ENCODE data around the gene ELOVL3. TPM values are rescaled to one million over a fixed set of nuclear protein-coding genes. Genes with fewer than 3 reads are reported as not detected.

The ELOVL3 gene
- total RNA-seq, 4 donors from 2014 or later: 0.19 TPM; not detected in 3

DNA sequence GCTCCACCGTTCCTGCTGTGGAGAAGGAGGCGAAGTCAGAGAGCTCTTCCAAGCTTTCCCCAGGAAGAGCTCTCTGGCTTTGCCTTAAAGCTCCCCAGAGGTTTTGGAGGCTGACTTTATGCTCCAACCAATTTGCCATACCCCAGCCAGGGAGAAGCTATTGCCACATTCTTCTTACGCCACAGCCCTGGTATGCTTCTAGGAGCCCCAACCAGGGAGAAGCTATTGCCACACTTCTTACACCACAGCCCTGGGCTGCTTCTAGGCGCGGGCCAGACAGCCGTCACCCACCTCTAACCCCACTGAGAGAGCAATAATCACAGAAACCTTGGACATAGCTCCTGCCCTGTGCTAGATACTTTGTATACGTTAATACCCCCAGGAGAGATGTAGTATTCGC lies 951 bp downstream of the ELOVL3 start:
- no peaks in the 10 kb centered on the region for H3K9me3 ChIP-seq
- 88% methylated on average over 8 of the region's 8 CpGs for WGBS
- DNase-seq (ENCODE audit: extremely low spot score): no peak
- H3K36me3 ChIP-seq: no peaks in the 10 kb centered on the region
- H3K4me3 ChIP-seq: no peak overlapping the region
- peaks cover 34 to 43% (median 42%) of the 10 kb centered on the region in 4 donors for H3K4me1 ChIP-seq
- peaks cover 6 to 46% (median 19%) of the 10 kb centered on the region in 4 donors for H3K27me3 ChIP-seq
- intact Hi-C loops (cut with DNase I): loop anchor here (5.0 kb wide), 1 partner anchor 60 kb away; no protein-coding TSS in a partner anchor
- TF ChIP-seq, protein P1, sequence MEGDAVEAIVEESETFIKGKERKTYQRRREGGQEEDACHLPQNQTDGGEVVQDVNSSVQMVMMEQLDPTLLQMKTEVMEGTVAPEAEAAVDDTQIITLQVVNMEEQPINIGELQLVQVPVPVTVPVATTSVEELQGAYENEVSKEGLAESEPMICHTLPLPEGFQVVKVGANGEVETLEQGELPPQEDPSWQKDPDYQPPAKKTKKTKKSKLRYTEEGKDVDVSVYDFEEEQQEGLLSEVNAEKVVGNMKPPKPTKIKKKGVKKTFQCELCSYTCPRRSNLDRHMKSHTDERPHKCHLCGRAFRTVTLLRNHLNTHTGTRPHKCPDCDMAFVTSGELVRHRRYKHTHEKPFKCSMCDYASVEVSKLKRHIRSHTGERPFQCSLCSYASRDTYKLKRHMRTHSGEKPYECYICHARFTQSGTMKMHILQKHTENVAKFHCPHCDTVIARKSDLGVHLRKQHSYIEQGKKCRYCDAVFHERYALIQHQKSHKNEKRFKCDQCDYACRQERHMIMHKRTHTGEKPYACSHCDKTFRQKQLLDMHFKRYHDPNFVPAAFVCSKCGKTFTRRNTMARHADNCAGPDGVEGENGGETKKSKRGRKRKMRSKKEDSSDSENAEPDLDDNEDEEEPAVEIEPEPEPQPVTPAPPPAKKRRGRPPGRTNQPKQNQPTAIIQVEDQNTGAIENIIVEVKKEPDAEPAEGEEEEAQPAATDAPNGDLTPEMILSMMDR (IDR thresholded peaks at IDR 0.05): no peak
- TF ChIP-seq POLR2A (IDR thresholded peaks at IDR 0.05; ENCODE audit: low read depth): no peak
- no peak for TF ChIP-seq EP300 (IDR thresholded peaks at IDR 0.05)
- no peak for TF ChIP-seq POLR2AphosphoS5 (IDR thresholded peaks at IDR 0.05)
- no peak overlapping the region for H3K27ac ChIP-seq (replicated peaks in 1 of 4)

DNA sequence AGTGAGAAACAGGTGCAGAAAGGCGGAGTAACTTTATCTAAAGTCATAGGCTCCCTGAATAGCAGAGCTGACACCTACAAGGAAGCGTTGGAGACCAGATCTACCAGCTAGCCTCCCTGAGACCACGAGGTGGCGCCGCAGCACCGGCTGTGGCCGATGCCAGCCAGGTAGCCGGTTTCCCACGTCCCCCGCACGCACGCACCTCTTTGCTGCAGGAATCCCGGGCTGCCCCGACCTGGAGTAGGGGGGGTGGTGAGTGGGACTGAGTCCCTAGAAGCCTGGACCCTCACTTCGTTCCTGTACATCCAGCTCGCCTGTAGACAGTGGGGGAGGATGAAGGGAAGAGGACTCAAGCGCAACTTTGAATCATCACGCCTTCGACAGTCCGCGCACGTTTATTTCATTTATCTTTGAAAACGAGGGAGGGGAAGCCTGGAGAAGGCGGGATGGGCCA lies 3.7 kb downstream of the ELOVL3 start:
- Histone ChIP-seq H3K4me3 (peak overlapping the region; percentile 48 to 64 (median 54)), H3K27ac (replicated peaks in 1 of 4) (no peak overlapping the region), H3K9me3 (no peaks in the 10 kb centered on the region), H3K36me3 (no peaks in the 10 kb centered on the region), H3K27me3 (peaks cover 6 to 74% (median 22%) of the 10 kb centered on the region in 4 donors), H3K4me1 (peaks cover 34 to 43% (median 42%) of the 10 kb centered on the region in 4 donors)
- peak; percentile 94 for DNase-seq (ENCODE audit: extremely low spot score)
- WGBS: 6% methylated on average over 2 of the region's 24 CpGs
- intact Hi-C loops (cut with DNase I): loop anchor here (1.0 to 5.0 kb wide), 2 partner anchors 63 to 121 kb away; no protein-coding TSS in a partner anchor
- TF ChIP-seq EP300 (IDR thresholded peaks at IDR 0.05) (no peak), POLR2AphosphoS5 (IDR thresholded peaks at IDR 0.05) (peak in 1 of 2 donors; percentile 17), POLR2A (IDR thresholded peaks at IDR 0.05; ENCODE audit: low read depth) (no peak)
- TF ChIP-seq, protein P1 (IDR thresholded peaks at IDR 0.05): peak; percentile 90 to 94 (median 93)

DNA sequence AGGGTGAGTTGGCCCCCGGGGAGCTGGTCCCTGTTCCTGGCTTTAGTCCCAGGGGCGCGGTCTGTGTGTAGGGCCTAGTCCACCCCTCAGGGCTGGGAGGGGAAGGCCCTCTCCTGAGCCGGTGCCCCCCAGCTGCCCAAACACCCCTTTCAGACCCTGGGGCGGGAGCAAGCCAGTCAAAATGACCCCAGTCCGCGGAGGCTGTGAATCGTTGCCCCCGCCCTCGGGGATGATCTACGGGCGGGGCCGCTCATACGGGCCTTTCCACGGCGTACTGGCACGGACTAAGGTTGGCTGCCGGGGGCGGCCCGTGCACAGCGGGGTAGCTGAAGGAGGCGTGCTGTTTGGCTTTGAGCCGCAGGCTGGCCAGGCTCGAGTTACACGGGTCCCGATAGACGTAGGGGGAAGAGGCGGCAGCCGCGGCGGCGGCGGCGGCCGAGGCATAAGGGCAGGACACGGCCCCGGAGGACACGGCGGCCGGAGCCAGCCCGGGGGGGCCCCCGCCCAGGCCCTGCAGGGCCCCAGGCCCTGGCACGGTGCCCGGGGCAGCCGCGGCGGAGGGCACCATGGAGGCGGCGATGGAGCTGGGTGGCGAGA lies 4.3 kb downstream of the ELOVL3 start:
- Histone ChIP-seq H3K4me3 (peak overlapping the region; percentile 48 to 64 (median 54)), H3K36me3 (no peaks in the 10 kb centered on the region), H3K4me1 (peaks cover 34 to 43% (median 40%) of the 10 kb centered on the region in 4 donors), H3K27ac (replicated peaks in 1 of 4) (no peak overlapping the region), H3K9me3 (no peaks in the 10 kb centered on the region), H3K27me3 (peaks cover 6 to 79% (median 24%) of the 10 kb centered on the region in 4 donors)
- TF ChIP-seq POLR2A (IDR thresholded peaks at IDR 0.05; ENCODE audit: low read depth) (no peak), POLR2AphosphoS5 (IDR thresholded peaks at IDR 0.05) (no peak), EP300 (IDR thresholded peaks at IDR 0.05) (no peak)
- TF ChIP-seq, protein P1 (IDR thresholded peaks at IDR 0.05): no peak
- no peak for DNase-seq (ENCODE audit: extremely low spot score)
- intact Hi-C loops (cut with DNase I): no loop called here
- WGBS: 0% methylated on average over 23 of the region's 50 CpGs

DNA sequence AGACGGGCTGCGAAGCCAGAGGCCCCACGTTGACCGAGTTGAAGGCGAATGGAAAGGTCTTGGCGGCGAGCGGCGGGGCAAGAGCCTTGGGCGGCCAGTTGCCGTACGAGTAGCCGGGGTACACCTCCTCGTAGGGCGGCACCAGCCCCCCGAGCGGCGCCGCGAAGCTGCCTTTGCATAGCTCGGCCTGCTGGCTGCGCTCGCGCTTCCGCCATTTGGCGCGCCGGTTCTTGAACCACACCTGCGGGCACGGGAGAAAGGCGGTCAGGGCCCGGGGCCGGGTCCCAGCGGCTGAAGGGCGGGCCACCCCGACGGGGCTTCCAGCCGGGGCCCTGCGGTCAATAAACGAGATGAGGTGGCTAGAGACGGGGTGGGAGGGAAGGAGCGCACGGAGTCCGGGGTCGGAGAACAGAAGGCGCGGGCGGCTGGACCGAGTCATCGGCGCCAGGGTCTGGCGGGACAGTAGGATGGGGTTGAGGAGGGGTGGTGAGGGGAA lies 4.8 kb downstream of the ELOVL3 start:
- peaks cover 6 to 85% (median 27%) of the 10 kb centered on the region in 4 donors for H3K27me3 ChIP-seq
- TF ChIP-seq, protein P1 (IDR thresholded peaks at IDR 0.05): peak in 1 of 3 experiments; percentile 35
- TF ChIP-seq POLR2A (IDR thresholded peaks at IDR 0.05; ENCODE audit: low read depth): no peak
- TF ChIP-seq EP300 (IDR thresholded peaks at IDR 0.05): no peak
- no peak for TF ChIP-seq POLR2AphosphoS5 (IDR thresholded peaks at IDR 0.05)
- no peak for DNase-seq (ENCODE audit: extremely low spot score)

More for the DNA sequence above, 4.8 kb downstream of the ELOVL3 start:
- H3K9me3 ChIP-seq: no peaks in the 10 kb centered on the region
- peaks cover 29 to 37% (median 35%) of the 10 kb centered on the region in 4 donors for H3K4me1 ChIP-seq
- intact Hi-C loops (cut with DNase I): no loop called here
- WGBS: 0% methylated on average over 24 of the region's 52 CpGs
- no peaks in the 10 kb centered on the region for H3K36me3 ChIP-seq
- H3K4me3 ChIP-seq: peak overlapping the region; percentile 48 to 64 (median 54)
- H3K27ac ChIP-seq (replicated peaks in 1 of 4): no peak overlapping the region

Measured in esophagus muscularis mucosa (tissue), 4 donors.